T1000 (cell line): ENCODE measurements around the gene UNC5C.
A peak's percentile ranks its signal among the peaks of the same experiment; 100 is the strongest.

Experiments
- DNase-seq: peaks from one replicate; lab custom pipeline; 2025; ENCODE audit warnings: mixed read lengths; lab: John Stamatoyannopoulos, UW

UNC5C gene

DNA sequence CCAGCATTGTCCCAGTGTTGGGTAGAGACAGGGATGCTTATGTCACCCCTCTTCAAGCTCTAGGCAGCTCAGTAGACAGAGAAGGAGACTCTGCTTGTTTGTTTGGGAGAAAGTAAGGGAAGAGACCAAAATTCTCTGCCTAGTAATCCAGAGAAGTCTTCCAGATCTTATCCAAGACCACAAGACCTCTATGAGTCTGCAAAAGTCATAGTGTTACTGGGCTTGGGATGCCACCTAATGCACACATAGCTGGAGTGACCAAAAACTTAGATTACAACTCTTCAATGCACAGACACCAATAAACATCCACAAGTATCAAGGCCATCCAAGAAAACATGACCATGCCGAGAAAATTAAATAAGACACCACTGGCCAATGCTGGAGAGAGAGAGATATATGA lies 205.5 kb downstream of the UNC5C start:
- DNase-seq = no peak

GRCh38 chr4:95340191-95340590 lies 208.6 kb downstream of the UNC5C start:
- no peak for DNase-seq

DNA sequence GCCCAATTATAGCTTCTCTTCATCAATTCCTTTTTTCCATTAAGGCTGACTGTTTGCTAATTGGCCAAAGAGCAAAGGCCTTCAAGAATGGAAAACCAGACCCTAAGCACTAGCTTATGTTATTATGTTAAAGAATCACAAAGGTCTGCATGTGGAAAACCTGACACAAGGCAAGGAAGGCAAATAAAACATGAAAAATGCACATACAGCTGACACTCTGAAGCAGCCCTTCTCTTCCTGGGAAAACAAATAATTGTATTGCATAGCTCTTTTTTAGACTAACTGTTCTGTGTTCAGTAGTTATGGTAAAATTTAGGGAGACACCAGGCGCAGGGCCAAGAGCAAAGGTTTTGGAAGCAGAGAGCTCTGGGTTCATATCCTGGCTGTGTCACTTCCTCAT lies 223.1 kb downstream of the UNC5C start:
- DNase-seq = no peak

DNA sequence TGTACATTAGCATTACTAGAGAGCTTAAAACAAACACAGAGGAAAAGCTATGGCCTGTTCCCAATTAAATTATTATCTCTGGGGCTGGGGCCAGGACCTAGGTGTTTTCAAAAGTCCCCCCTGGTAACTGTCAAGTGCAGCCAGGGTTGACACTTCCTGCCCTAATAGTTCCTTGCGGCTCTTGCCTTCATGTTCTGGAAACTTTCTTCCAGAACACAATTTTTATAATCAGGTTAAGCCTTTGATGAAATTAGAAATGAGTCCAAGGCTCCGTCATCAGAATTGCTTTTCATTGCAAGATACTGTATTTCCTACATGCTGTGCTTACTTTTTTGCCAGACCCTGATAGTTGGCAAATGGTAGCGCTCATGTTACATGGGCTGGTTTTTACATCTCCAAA lies 229.6 kb downstream of the UNC5C start:
- no peak for DNase-seq

DNA sequence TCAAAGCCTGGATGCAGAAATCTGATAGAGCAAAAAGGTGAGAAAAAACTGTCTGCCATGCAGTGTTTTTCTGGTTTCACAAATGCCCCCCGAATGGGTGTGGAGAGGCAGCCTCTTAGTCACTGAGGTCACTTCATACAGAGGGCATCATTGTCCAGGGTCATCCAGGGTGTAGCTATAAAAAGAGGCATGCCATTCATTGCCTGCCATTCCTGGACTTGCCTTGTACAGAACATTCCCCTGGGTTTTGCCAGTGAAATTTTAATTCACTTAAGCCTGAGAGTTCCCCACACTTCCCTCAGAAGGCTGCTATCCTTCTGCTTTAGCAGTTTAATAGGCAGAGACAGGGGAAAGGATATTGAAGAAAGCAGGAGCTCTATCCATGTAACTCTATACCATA lies 230.3 kb downstream of the UNC5C start:
- peak; percentile 35 for DNase-seq

DNA sequence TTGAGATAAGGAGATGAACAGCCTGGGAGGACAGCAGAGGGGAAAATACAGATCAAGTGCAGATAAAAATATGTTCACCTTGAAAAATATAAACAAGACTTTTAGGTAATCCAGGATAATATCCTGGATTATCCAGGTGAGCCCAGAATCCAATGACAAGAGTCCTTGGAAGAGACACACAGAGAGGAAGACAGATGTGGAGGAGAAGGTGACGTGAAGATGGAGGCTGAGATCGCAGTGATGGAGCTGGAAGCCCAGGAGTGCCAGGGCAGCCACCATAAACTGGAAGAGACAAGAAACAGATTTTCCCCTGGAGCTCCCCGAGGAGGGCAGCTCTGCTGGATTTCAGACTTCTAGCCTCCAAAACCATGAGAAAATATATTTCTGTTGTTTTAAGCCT lies 230.7 kb downstream of the UNC5C start:
- no peak for DNase-seq

DNA sequence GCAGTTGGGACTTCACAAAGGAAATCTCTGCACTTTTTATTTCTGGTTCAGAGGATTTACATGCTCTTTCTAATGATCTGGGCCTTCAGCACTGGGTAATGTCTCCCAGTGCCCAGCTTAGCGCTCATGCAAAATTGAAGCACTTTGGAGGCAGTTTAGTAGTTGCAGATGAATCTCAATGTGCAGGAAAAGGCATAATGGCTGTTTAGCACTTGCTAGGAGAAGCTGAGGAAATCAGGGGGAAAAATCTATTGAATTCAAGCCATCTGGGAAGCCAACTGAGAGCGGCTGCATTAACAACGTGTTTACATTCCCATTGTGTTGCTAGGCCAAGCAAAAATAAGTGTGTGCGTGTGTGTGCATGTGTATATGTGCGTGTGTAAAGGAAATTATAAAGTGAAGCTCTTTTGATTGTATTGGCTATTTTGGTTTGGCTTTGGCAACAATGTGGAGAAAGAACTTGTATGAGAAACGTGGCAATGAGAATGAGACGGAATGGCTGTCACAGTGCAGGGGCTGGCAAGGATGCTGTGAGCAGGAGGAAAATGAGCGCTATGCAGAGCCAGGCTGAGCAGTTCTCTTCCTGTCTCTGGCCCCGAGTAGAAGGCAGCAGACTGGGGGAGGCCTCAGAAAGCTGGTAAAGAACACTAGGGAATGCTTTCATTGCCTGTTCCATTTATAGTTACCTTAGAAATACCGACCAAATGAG lies 231.5 kb downstream of the UNC5C start:
- no peak for DNase-seq

- no peak for DNase-seq
Measured at GRCh38 chr4:95314573-95314972, 234.2 kb downstream of the UNC5C start.

DNA sequence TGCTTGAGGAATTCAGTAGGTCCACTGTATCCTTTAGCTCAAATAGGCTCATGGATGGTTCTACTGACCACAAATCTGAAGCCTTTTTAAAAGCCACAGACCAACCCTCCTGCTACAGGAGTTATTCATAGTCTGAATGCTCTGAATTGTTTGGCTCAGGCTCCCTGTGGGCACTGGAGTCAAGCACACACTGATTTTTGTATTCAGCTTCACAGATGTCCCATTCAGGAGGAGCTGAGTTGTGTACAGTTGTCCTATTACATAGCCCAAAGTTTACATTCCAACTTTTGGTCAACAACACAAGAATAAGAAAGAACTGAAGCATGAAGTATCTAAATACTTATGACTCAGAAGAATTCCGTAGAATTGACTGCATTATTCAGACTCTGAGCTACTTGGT lies 243.9 kb downstream of the UNC5C start:
- DNase-seq = no peak

- DNase-seq = no peak
Measured at GRCh38 chr4:95300304-95300703, 248.5 kb downstream of the UNC5C start.

- DNase-seq = no peak
Measured at GRCh38 chr4:95296052-95296451, 252.7 kb downstream of the UNC5C start.

- no peak for DNase-seq
Measured at GRCh38 chr4:95295157-95295556, 253.6 kb downstream of the UNC5C start.

GRCh38 chr4:95294321-95294720 lies 254.5 kb downstream of the UNC5C start:
- no peak for DNase-seq

DNA sequence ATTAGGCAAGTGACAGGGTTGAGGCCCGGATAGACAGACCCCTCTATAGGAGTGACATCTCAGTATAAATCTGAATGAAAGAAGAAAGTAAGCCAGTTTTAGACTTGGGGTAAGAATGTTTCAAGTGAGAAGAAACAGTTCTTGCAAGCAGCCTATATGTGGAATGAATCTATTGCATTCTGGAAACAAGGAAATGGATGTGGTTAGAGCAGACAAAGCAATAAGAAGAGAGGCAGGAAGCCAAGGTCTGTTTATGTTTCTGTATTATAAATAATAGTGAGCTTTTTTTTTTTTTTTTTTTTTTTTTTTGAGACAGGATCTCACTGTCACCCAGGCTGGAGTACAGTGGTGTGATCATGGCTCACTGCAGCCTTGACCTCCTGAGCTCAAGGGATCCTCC lies 255.8 kb downstream of the UNC5C start:
- no peak for DNase-seq

DNA sequence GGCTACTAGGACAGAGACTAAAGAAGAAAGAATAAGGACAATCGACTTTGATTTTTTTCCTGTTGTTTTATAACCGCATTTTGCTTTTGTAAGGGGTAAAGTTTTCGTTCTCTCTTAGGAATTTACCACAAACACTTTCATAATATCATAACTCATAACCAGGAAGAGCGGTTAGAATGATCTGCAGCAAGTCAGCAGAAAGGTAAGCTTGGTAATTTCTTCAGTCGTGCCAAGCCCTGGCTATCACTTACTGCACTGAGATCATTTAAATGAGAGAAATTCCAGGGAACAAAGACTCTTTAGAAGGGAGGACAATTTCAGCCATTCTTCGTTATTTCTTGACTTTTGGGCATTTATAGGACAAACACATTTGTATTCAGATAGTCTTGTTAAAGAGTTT lies 258.1 kb downstream of the UNC5C start:
- no peak for DNase-seq

DNA sequence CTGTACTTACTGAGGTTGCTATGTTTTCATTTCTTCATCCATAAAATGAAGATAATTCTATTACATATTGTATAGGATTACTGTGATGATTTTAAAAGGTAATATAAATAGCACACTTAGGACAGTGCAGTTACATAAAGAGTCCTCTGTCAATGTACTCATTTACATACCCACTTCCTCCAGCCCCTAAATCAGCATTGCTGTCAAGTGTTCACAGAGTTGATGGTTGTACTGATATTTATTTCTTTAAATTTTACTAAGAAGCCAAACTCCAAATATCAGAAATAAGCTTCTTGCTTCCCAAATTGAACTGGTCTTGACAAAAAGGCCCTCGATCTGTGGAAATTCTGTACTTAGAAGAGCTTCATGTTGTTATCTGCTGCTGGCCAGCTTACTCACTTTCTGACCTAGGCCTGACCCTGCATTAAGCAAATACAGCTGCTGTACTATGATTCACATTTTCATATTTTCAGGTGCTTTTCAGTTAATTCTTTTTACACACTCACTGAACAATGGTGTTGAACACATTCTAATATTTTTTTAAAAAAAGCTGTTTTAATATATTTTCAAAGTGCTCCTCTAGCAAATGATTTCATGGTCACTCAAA lies 259.6 kb downstream of the UNC5C start:
- DNase-seq = no peak

GRCh38 chr4:95288552-95288951 lies 260.2 kb downstream of the UNC5C start:
- DNase-seq = no peak

DNA sequence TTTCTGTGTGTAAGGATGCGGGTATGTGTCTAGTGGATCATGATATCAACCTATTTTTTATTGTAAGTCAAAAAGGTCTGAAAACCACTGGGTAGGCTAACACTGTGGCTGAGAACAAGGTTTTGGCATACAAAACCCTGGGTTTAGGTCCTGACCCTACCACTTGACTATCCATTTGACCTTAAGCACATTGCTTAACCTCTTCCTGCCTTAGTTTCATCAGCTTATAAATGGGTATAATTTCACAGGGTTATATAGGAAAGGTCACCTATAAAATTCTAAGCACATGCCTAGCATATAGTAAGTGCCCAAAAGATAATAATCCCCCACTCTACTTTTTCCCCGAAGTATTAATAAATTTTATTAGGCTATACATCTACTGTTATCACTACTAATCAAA lies 263.0 kb downstream of the UNC5C start:
- no peak for DNase-seq

- DNase-seq = no peak
Measured at GRCh38 chr4:95284655-95285054, 264.1 kb downstream of the UNC5C start.

- no peak for DNase-seq
Measured at GRCh38 chr4:95283320-95283719, 265.5 kb downstream of the UNC5C start.

GRCh38 chr4:95272797-95273196 lies 276.0 kb downstream of the UNC5C start:
- no peak for DNase-seq

DNA sequence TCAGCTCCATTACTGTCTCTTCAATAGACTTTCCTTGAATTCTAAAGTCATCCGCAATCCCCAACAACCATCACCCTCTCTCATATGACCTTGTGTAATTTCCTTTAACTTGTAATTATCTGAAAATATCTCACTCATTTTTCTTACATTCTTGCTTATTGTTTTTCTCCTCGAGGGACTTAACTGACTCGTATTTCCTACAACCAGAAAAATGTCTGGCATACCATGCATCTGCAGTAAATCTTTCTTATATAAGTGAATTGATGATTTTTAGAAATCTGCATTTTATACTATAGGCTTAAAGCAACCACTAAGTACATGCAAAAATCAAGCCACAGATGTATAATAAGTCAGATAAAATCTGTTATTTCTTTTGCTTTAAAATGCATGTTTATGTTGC lies 276.7 kb downstream of the UNC5C start:
- no peak for DNase-seq

DNA sequence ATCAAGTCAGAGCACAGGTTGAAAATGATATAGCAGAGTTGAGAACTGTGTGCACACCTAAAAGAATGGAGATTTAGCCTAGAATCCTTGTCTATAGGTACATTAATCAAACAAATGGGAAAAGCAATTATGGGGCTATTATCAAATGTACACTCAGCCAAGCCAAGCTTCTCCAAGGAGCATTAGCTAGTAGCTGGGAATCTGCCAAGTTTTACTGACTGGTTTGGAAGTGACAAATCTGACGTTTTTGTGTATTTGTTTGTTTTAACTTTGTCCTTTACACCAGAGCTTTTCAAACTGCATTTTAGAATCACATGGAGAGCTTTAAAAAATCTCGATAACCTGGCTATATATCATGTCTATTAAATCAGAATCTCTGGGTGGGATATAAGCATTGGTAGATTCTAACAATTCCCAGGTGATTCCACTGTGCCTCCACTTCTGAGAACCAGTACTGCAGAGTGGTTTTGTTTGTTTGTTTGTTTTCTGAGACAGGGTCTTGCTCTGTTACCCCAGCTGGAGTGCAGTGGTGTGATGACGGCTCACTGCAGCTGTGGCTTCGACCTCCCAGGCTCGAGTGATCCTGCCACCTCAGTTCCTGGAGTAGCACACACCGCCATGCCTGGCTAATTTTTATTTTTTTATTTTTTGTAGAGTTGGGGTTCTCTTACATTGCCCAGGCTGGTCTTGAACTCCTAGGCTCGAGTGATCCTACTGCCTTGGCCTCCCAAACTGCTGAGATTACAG lies 279.8 kb downstream of the UNC5C start:
- no peak for DNase-seq
